Breast epithelium (tissue), 4 donors: ENCODE results near the gene SERPINA3. TPM values are rescaled to one million over a fixed set of nuclear protein-coding genes. Genes with fewer than 3 reads are reported as not detected.
A peak's percentile ranks its signal among the peaks of the same experiment; 100 is the strongest.

Experiments used
- DNase-seq, 2 donors: peaks; one replicate each; pipeline ENCODE4 v3.0.0-alpha.2; 2019; ENCODE audit warnings: low spot score in 2 of 2
- H3K27ac ChIP-seq, 2 donors: fragments of 200-600 bp; sonication (generic) in 1 of 2; one replicate each; pipeline ENCODE4 v1.5.1; 2016 to 2019; ENCODE audit warnings: mild to moderate bottlenecking in 1 of 2
- H3K27me3 ChIP-seq, 2 donors: fragments of 200-600 bp; sonication (generic) in 1 of 2; one replicate each; pipeline versions ENCODE4 v1.5.1 to v1.6.0; 2017 to 2019; ENCODE audit warnings: control low read depth in 1 of 2, mild to moderate bottlenecking in 1 of 2
- H3K36me3 ChIP-seq: fragments of 200-600 bp; one replicate; pipeline ENCODE4 v1.5.1; 2019
- H3K4me1 ChIP-seq, 2 donors: fragments of 200-600 bp; sonication (generic); one replicate each; pipeline ENCODE4 v1.5.1; 2016 to 2019; ENCODE audit warnings: control low read depth in 1 of 2
- H3K4me3 ChIP-seq, 3 donors: fragments of 200-600 bp; sonication (generic); 1 replicate in 2 of 3; 2 replicates in 1 of 3; pipeline ENCODE4 v1.5.1; 2016 to 2019; ENCODE audit warnings: mild to moderate bottlenecking in 3 of 3, moderate library complexity in 2 of 3
- H3K9me3 ChIP-seq, 2 donors: fragments of 200-600 bp; sonication (generic) in 1 of 2; one replicate each; pipeline ENCODE4 v1.5.1; 2016 to 2019; ENCODE audit warnings: control low read depth in 1 of 2
- CTCF ChIP-seq, 3 donors: fragments of 450-650 bp; IDR thresholded peaks; one replicate each; pipeline ENCODE4 v1.5.1; 2016 to 2017; ENCODE audit warnings: antibody characterized with exemption in 3 of 3, mild to moderate bottlenecking in 3 of 3, moderate library complexity in 3 of 3
- POLR2A ChIP-seq: fragments of 450-650 bp; IDR thresholded peaks from one replicate; pipeline ENCODE4 v1.6.1; 2016; ENCODE audit warnings: antibody characterized with exemption, mild to moderate bottlenecking, moderate library complexity
- POLR2AphosphoS5 ChIP-seq, 3 donors: sonication (generic); formaldehyde crosslinking; IDR thresholded peaks; one replicate each; pipeline ENCODE4 v1.6.1; 2017; ENCODE audit warnings: antibody characterized with exemption in 3 of 3
- intact Hi-C: fragments of 100-400 bp; cut with DNase I; formaldehyde crosslinking; loops from one replicate; pipeline ENCODE4 v1.15.1; 2023; ENCODE audit warnings: low total_unique reads
- total RNA-seq, 3 donors: library from RNA; depleted of rRNA; stranded (reverse); fragments of >200 nt; gene quantifications; one replicate each; pipeline ENCODE4 v1.1.0, GENCODE V29; 2016

Gene SERPINA3
- total RNA-seq: 1,000 to 10,000 TPM in 2 of 3 donors, 10 to 100 TPM in 1; 88.7 to 1,840 (median 1,497) TPM

DNA sequence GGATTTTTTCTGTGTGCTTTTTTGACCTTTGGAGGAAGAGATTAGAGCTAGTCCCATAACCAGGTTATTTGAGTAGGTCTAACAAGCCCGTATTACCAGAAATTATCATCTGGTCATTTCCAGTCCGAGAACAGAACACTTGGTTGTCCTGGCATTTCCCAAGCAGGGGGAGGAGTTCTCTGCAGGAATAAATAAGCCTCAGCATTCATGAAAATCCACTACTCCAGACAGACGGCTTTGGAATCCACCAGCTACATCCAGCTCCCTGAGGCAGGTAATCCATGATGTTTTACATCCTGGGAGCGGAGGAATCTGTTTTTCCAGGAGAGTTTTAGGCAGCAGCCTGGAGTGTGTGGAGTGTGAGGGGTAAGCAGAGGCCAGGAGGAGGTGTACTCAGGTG is at the start of gene SERPINA3:
TSS of gene SERPINA3 (plus strand) at position 218 of the 400 bp plus-strand sequence. CDS start 2,051 bp downstream, outside the sequence.
- TF ChIP-seq POLR2A: peak; percentile 80
- peak; percentile 31 to 70 (median 66) for TF ChIP-seq POLR2AphosphoS5 (IDR thresholded peaks at IDR 0.05)
- no peak for TF ChIP-seq CTCF (IDR thresholded peaks at IDR 0.05)
- peaks cover 10 to 11% of the 10 kb centered on the region in 2 donors for H3K9me3 ChIP-seq
- H3K36me3 ChIP-seq: no peaks in the 10 kb centered on the region
- no peaks in the 10 kb centered on the region for H3K4me1 ChIP-seq
- peak in 1 of 2 donors; percentile 72 for DNase-seq
- peak within 1 kb of the TSS; percentile 80 to 82 for H3K27ac ChIP-seq
- peak within 1 kb of the TSS; percentile 12 to 64 (median 49) for H3K4me3 ChIP-seq
- intact Hi-C loops: no loop called here
- H3K27me3 ChIP-seq: no peaks in the 10 kb centered on the region

GRCh38 chr14:94562941-94563883 is 49.0 kb upstream of the SERPINA3 start:
- intact Hi-C loops: no loop called here

GRCh38 chr14:94564381-94564780 is 47.8 kb upstream of the SERPINA3 start:
- Histone ChIP-seq H3K27ac (no peak overlapping the region), H3K27me3 (no peaks in the 10 kb centered on the region), H3K9me3 (no peaks in the 10 kb centered on the region), H3K4me3 (no peak overlapping the region), H3K4me1 (no peaks in the 10 kb centered on the region), H3K36me3 (no peaks in the 10 kb centered on the region)
- TF ChIP-seq CTCF (IDR thresholded peaks at IDR 0.05): no peak
- no peak for TF ChIP-seq POLR2AphosphoS5 (IDR thresholded peaks at IDR 0.05)
- no peak for TF ChIP-seq POLR2A
- DNase-seq: no peak
- intact Hi-C loops: no loop called here

More at GRCh38 chr14:94562941-94563883, 49.0 kb upstream of the SERPINA3 start:
- Histone ChIP-seq H3K36me3 (no peaks in the 10 kb centered on the region), H3K27ac (no peak overlapping the region), H3K4me3 (no peak overlapping the region), H3K27me3 (no peaks in the 10 kb centered on the region), H3K4me1 (no peaks in the 10 kb centered on the region), H3K9me3 (no peaks in the 10 kb centered on the region)
- TF ChIP-seq POLR2A (no peak), CTCF (IDR thresholded peaks at IDR 0.05) (no peak), POLR2AphosphoS5 (IDR thresholded peaks at IDR 0.05) (no peak)
- DNase-seq: no peak

DNA sequence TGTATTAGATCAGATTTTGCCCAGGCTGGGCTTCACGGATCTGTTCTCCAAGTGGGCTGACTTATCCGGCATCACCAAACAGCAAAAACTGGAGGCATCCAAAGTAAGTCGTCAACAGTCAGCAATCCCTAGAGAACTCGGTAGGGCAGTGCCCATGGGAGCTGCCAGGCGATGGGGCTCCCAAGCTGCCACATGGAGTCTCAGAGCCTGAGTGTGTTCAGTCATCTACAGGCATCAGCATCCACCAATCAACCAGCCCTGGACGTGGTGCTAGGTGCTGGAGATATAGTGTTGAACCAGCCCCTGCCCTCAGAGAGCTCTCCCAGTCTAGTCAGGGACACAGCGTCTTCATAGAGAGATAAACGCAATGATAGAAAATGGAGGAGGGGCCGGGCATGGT is 44.0 kb upstream of the SERPINA3 start:
- TF ChIP-seq CTCF (IDR thresholded peaks at IDR 0.05) (no peak), POLR2A (no peak), POLR2AphosphoS5 (IDR thresholded peaks at IDR 0.05) (no peak)
- Histone ChIP-seq H3K9me3 (no peaks in the 10 kb centered on the region), H3K27ac (no peak overlapping the region), H3K4me3 (no peak overlapping the region), H3K4me1 (peaks cover 0 to 3% of the 10 kb centered on the region in 2 donors), H3K36me3 (no peaks in the 10 kb centered on the region), H3K27me3 (no peaks in the 10 kb centered on the region)
- intact Hi-C loops: no loop called here
- no peak for DNase-seq

DNA sequence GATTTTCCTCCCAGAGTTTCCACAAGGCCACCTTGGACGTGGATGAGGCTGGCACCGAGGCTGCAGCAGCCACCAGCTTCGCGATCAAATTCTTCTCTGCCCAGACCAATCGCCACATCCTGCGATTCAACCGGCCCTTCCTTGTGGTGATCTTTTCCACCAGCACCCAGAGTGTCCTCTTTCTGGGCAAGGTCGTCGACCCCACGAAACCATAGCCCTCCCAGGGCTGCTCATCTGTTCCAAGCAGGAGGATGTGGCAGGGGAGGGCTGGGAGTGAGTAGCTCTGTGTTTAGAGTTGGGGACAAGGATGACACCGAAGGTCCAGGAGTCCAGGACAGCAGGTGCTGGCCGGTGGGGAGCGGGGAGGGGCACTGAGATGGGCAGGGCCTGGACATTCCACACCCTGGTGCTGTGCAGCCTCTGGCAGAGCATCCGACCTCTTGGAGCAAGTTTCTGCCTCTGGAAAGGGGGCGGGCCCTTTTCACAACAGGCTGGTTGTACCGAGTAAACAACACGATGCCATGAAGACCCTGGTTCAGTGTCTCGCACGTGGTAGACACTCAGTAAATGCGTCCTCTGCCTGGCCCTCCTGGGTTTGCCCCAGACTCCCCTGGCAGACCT is 42.7 kb upstream of the SERPINA3 start:
- Histone ChIP-seq H3K27me3 (no peaks in the 10 kb centered on the region), H3K4me3 (no peak overlapping the region), H3K27ac (no peak overlapping the region), H3K4me1 (peaks cover 0 to 3% of the 10 kb centered on the region in 2 donors), H3K9me3 (no peaks in the 10 kb centered on the region), H3K36me3 (no peaks in the 10 kb centered on the region)
- no peak for DNase-seq
- intact Hi-C loops: no loop called here
- TF ChIP-seq POLR2A (no peak), CTCF (IDR thresholded peaks at IDR 0.05) (no peak), POLR2AphosphoS5 (IDR thresholded peaks at IDR 0.05) (no peak)
